ENCODE measurements around the gene BCL2L13.

The BCL2L13 gene

DNA sequence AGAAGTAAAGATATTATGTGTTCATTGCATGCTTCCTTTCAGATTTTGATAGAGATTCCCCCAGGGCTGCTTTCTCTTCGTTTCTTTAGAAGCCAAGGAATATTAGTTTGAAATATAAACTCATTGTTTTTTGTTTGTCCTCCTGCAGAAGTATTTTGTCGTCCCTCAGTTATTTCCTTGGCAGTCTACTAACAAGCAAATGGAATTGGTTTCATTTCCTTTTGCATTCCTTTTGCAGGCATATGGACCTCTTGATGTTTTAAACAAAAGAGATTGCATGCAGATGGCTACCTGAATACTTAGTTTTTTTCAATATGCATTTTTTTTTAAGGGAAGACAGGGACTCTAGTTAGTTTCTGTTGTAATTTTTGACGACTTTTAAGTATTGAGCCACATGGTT lies 62.2 kb downstream of the BCL2L13 start:
- in situ Hi-C loops (cut with HindIII; ENCODE audit: low pct_ligation_motif_present, low sequenced_read_pairs) = no loop called here
- no peak for DNase-seq
- Histone ChIP-seq H3K36me3 (replicated peaks) (peaks cover 10% of the 10 kb centered on the region), H3K27ac (no peak overlapping the region), H3K4me3 (ENCODE audit: low read depth, low read length) (no peak overlapping the region), H3K27me3 (replicated peaks) (no peaks in the 10 kb centered on the region)
- TF ChIP-seq CTCF (IDR thresholded peaks at IDR 0.05; ENCODE audit: low read depth, low read length, missing control alignments) = no peak

DNA sequence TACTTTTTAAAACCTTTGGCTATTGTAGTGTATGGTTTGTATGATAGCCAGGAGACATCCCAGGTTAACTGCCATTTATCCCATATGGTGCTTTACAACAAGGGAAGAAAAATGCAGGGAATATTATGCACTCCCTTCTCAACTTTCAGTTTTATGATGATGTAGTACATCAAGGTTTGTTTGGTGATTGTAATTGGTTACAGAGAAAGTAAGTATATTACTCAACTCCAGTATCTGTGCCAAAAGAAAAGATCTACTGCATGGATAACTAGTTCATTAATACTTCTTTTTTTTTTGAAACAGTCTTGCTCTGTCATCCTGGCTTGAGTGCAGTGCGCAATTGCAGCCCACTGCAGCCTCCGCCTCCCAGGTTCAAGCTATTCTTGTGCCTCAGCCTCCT lies 65.3 kb downstream of the BCL2L13 start:
- no peaks in the 10 kb centered on the region for H3K27me3 ChIP-seq (replicated peaks)
- no peak for TF ChIP-seq CTCF (IDR thresholded peaks at IDR 0.05; ENCODE audit: low read depth, low read length, missing control alignments)
- no peak for DNase-seq
- in situ Hi-C loops (cut with HindIII; ENCODE audit: low pct_ligation_motif_present, low sequenced_read_pairs) = no loop called here
- H3K27ac ChIP-seq = no peak overlapping the region
- H3K36me3 ChIP-seq (replicated peaks) = peaks cover 10% of the 10 kb centered on the region
- no peak overlapping the region for H3K4me3 ChIP-seq (ENCODE audit: low read depth, low read length)

DNA sequence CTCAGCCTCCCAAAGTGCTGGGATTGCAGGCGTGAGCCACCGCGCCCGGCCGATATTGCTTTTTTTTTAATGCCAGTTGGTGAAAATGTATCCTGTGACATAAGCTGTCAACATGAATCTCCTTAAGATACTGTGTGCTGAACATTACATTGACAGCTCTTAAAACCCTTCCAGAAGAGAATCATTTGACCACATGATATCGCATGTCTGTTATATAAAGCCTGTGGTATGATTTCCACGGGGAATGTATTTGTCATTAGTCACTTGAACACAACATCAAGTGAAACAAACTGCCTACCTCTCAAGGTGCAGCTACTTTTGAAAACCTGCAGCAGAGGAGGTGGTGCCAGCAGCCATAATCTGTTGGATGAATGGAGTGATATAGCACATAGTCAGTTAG lies 67.0 kb downstream of the BCL2L13 start:
- peak overlapping the region; percentile 94 for H3K27ac ChIP-seq
- in situ Hi-C loops (cut with HindIII; ENCODE audit: low pct_ligation_motif_present, low sequenced_read_pairs) = no loop called here
- no peak overlapping the region for H3K4me3 ChIP-seq (ENCODE audit: low read depth, low read length)
- TF ChIP-seq CTCF (IDR thresholded peaks at IDR 0.05; ENCODE audit: low read depth, low read length, missing control alignments) = no peak
- H3K27me3 ChIP-seq (replicated peaks) = no peaks in the 10 kb centered on the region
- H3K36me3 ChIP-seq (replicated peaks) = peaks cover 8% of the 10 kb centered on the region
- no peak for DNase-seq

DNA sequence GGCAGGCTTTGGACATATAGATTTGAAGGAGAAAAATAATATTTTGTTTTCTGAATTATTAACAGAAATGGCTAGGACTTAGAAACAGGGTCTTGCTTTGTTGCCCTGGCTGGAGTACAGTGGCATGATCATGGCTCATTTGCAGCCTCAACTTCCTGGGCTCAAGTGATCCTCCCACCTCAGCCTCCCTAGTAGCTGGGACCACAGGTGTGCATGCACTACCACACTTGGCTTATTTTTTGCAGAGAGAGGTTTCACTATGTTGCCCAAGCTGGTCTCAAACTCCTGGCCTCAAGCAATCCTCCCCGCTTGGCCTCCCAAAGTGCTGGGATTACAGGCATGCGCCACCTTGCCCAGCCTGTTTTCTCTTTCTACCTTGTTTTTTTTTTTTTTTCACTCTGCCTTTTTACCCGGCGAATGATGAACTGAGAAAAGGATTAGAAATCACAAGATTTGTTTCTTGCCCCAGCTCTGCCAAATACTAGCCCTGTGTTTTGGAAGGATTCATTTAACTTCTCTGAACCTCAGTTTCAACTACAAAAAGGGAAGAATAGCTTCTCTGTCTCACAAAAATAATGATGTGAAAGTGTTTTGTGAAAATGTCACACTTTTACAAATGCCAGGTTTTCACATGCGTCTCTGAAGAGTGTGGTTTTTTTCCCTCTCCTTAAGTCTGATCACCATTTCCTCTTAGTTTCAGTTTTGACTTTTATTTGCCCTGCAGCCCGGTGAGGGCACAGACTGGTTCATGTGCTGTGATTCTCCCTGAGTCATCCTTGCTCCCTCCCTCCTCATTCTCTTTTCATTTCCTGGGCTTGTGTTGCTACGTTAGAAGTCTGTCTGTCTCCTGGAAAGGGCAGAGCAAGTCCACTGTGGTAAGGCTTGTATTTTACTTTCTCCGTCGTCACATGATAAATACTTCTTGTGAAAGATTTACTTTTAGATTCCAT lies 67.7 kb downstream of the BCL2L13 start:
- H3K27ac ChIP-seq = peak overlapping the region; percentile 94
- H3K4me3 ChIP-seq (ENCODE audit: low read depth, low read length) = peak overlapping the region; percentile 53
- DNase-seq = peak; percentile 95
- peaks cover 8% of the 10 kb centered on the region for H3K36me3 ChIP-seq (replicated peaks)
- no peaks in the 10 kb centered on the region for H3K27me3 ChIP-seq (replicated peaks)
- in situ Hi-C loops (cut with HindIII; ENCODE audit: low pct_ligation_motif_present, low sequenced_read_pairs) = no loop called here
- TF ChIP-seq CTCF (IDR thresholded peaks at IDR 0.05; ENCODE audit: low read depth, low read length, missing control alignments) = no peak

DNA sequence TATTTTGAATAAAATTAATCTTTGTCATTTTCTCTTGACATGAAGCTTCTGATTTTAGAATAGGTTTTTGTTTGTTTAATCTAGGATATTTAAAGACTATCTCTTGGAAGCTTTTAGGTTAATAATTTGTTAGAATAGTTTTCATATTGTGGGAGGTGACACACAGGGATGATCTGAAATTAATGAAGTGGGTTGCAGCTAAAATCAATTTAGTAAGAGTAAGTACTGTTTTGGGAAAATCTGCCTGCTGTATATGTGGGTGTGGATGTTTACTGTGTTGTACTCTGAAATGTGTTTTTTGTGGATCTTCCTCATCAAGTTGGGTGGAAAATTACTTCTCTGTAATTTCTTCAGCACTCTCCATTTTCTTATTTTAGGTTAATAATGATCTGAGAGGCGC lies 68.4 kb downstream of the BCL2L13 start:
- no peak for DNase-seq
- Histone ChIP-seq H3K4me3 (ENCODE audit: low read depth, low read length) (peak overlapping the region; percentile 53), H3K27me3 (replicated peaks) (no peaks in the 10 kb centered on the region), H3K27ac (peak overlapping the region; percentile 94), H3K36me3 (replicated peaks) (peaks cover 8% of the 10 kb centered on the region)
- in situ Hi-C loops (cut with HindIII; ENCODE audit: low pct_ligation_motif_present, low sequenced_read_pairs) = no loop called here
- TF ChIP-seq CTCF (IDR thresholded peaks at IDR 0.05; ENCODE audit: low read depth, low read length, missing control alignments) = no peak
